Stimulated activated CD4-positive, alpha-beta T cell treated with anti-CD3 and anti-CD28 coated beads, TNF-alpha, amount 100 ng/mL, for 48 hours (primary cell): ENCODE results near the gene PSG6.
A peak's percentile ranks its signal among the peaks of the same experiment; 100 is the strongest.
"Not testable (repeated sequence)": the region's sequence is repeated elsewhere in the genome, so short reads cannot be mapped to it uniquely, and the experiment has no call there.

Experiments
- DNase-seq, 3 donors: peaks; one replicate each; pipeline ENCODE4 v3.0.0-alpha.2; 2020; ENCODE audit warnings: low read depth in 3 of 3

PSG6 gene

DNA sequence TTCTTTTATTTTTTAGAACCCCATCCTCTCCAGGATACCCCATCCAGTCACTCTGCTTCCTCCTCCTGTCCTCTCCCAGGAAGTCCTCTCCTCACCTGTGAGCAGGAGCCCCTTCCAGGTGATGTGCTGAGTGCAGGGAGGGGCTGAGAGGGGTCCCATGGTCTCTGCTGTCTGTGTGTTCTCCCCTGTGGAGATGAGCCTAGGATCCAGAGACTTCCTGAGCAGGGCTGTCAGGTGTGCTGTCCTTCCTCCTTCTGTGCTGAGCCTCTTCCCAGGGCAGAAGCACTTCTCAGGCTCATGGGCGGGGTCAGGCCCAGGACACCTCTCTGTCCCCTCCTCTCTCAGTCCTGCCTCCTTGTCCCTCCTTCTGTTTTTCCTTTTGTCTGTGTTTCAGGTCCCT, at the start of gene PSG6:
Gene PSG6, minus strand, starts transcription at position 261 of the 400 bp plus-strand sequence. Its CDS starts 102 bp downstream, at position 159.
- DNase-seq, result not testable (repeated sequence)

DNA sequence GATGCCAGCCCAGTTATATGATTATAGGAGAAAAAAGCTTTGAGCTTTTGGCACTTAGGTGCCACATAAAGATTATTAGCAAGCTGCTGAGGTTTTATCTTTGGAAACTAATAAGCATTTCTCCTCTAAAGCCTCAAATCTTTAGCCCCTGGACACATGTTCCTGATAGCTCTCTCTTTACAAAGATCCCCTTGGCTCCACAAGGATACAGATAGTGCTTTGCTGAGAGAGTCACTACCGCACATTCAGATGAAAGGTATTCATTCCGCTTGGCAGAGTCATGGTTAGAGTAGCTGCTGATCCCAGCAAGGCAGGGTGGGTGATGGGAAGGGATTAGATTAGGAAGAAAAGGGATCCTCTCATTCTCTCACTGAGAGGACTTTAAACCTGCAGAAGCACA, 47.5 kb upstream of the PSG6 start:
- no peak for DNase-seq

DNA sequence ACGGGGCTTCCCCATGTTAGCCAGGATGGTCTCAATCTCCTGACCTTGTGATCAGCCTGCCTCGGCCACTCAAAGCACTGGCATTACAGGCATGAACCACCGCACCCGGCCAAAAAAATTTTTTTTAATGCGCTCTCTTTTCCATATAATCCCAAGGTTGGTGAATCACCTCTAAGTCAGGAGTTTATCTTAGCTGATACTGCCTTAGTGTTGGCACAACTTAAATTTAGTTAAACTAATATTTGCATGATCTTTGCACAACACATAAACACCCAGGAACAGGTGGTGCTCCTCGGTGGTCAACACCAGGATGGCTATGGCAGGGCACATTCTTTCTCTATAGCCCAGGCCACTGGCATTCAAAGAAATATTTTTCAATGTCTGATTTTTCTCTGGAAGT, 43.4 kb upstream of the PSG6 start:
- DNase-seq, result no peak

DNA sequence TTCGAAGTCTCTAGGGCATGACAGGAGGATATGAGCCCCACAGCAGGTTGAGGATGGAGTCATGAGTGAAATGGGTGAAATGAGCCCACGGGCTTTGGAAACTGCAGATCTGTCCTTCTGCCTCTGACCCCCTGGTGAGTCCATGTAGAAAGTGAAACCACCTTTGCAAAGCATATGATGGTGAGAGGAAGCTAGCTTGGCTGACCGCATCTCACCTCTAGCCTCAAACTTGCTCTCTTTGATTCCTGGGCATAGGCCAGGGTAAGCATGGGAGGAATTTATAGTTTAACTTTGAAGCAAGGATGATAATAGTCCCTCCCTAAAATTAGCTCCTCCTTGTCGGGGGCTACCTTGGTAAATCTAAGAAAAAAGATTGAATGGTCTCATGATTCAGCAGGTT, 34.4 kb upstream of the PSG6 start:
- DNase-seq, result not testable (repeated sequence)

DNA sequence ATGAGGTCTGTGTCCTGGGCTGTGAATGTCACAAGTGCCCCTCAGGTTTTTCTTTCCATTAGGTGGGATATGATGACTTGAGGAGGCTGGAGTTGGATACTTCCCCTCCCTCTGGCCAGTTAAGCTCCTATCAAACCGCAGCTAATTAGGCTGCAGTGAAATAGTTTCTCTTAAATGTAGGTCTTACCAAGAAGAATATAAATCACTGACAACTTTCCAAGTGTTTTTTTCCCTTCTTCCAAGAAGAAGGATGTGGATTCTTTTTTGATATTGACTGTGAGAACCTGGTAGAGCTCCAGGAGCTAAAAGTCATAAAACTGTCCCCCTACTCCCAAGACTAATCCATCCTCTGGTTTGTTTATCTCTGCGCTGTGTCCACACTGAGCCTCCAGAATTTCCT, 33.8 kb upstream of the PSG6 start:
- not testable (repeated sequence) for DNase-seq

DNA sequence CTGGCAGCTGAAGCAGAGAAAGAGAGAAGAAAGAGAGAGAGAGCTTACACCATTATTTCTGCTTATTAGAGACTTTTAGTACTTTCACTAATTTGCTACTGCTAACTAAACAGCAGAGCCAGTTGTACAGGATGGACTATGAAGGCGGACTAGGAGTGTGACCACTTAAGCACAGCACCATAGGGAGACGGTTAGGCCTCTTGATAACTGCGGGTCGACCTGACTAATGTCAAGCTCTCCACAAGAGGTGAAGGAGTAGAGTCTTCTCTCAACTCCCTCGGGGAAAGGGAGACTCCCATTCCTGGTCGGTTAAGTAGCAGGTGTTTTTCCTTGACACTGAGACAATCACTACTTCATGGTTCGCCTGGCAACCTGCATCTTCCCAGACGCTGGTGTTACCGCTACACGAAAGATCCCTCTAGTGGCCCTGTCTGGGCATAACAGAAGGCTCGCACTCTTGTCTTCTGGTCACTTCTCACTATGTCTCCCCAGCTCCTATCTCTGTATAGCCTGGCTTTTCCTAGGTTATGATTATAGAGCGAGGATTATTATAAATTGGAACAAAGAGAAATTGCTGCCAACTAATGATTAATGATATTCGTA, 24.6 kb upstream of the PSG6 start:
- no peak for DNase-seq

DNA sequence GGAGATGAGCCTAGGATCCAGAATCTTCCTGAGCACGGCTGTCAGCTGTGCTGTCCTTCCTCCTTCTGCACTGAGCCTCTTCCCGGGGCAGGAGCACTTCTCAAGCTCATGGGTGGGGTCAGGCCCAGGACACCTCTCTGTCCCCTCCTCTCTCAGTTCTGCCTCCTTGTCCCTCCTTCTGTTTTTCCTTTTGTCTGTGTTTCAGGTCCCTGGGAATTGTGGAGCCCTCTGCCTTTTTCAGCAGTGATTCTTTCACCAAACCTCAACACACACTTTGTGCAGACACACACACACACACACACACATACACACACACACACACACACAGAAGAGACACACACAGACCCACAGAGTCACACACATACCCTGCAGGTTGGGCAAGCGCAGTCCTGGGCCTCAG, 19.4 kb upstream of the PSG6 start, which contains the start of gene PSG7:
Gene PSG7, minus strand, starts transcription at position 101 of the 400 bp plus-strand sequence. CDS start 131 bp downstream, outside the sequence.
- not testable (repeated sequence) for DNase-seq

DNA sequence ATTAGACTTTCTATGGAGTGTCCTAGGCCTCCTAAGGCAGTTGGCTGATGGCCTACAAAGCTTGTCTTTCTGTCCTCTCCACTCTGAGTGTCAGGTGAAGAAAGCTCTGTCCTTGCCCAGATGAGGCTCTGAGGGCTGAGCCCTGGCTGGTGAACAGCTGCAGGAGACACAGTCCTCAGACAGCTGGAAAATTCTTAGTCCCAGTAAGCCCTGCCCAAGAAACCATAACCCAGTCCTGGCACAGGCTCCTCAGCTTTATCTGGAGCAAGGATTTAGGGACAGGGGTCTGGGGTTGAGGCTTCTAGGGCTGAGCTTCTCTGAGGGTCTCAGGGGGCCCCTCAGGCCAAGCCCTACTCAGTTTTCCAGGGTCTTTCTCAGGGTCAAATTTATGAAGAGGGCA, 17.0 kb upstream of the PSG6 start:
- DNase-seq, result not testable (repeated sequence)

DNA sequence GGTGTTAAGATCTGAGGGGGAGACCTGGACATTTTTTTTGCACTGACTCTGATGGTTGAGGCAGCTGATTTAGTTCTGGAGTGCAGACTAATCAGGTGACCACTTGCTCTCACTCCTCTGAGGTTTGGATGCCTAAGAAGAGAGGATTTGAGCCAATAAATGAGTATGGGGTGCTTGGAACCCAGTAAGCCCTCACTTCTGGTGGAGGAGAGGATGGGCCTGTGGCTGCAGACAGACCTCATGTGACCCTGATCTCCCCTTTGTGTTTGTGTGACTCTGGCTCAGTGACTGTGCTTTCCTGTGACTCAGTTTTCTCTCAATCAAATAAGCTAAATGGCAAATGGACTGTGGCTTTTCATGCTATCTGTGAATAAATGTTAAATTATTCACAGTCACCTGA, 16.5 kb upstream of the PSG6 start:
- DNase-seq, result not testable (repeated sequence)

DNA sequence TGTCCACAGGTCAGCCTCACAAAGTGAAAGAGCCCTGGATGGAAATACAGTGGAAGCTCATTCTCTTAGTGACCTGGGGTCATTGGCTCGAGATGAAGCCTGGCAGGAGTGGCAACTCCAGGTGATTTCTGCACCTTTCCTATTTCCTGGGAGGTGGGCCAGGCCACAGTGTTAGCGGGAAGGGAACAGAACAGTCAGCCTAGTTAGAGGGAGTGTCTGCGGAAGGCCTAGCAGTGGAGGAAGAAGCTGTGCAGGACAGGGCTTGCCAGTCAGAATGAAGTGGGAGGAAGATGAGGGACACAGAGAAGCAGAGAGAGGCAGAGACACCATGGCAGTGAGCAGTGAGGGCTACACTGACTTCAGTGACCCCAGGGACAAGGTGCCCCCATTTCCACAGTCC, 15.7 kb upstream of the PSG6 start:
- DNase-seq, result not testable (repeated sequence)

DNA sequence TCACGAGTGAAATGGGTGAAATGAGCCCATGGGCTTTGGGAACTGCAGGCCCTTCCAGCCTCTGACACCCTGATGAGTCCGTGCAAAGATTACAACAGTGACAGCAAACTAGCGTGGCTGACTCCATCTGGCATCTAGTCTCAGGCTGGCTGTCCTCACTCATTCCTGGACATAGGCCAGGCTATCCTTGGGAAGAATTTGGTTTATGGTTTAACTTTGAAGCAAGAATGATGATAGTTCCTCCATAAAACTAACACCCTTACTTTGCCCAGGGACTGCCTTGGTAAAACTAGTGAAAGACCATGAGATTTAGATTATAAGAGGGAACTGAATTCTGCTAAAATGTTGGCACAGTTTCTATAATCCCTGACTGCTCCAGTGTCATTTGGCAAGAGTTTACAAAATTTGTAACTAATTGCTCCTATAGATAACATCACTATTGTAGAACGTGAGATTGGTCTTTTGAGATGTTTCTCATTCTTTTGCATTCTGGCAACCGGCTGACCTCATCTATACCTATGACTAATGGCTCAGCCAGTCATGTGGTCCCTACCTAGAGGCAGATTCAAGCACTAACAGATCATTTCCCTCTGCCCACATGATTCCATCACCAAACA, 14.9 kb upstream of the PSG6 start:
- DNase-seq, result not testable (repeated sequence)

DNA sequence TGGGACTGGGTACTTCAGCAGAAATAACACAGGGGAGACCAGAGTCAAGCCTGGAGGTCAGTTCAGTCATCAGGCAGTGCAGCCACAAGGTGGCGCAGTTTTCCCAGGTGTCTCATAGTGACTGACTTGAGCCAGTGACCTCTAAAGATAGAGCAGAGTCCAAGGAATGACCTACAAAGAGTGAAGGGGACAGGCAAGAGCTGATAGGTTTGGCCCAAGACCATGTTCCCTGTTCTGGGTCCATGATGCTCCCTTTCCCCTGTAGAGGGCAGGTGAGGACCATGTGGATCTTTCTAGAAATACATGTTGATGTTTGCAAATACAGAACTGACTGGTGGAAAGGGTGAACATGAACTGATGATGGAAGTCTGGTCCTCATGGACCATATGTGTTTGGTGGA, 12.5 kb upstream of the PSG6 start:
- DNase-seq, result peak; percentile 8 to 34 (median 13)

DNA sequence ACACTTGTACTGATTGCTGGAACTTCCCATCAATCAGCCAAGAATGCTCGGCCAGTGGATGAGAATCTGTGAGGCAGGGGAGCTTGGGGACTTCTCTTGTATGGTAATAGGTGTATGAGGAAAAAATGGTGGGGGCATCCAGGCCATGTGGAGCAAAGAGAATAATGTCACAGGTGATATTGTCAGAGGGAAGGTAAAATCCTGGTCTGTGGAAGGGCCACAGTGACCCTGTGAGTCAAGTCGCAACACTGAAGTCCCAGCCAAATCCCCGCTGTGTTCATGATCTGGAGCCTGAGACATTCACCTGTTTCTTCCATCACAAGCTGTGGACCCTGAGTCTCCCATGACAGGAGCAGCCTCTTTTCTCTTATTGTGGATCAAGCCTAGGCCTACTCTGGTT, 11.2 kb upstream of the PSG6 start:
- no peak for DNase-seq

DNA sequence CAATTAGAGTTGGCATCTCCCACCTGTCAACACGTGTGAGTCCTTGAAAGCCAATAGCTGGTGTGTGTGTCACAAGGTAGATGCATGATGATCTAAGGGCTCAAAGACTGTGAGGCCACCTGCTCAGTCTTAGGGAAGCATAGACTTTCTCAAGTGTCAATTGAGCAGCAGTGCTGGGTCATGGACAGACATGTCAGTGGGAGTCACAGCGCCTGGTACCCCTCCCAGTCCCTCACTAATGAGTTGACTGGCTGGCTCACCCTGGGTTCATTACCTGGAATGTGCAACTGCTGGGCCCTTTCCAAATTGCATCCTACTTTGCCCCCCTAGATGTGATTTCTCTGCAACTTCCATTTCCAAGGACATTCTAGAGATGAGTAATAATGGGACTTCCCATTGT, 9.1 kb upstream of the PSG6 start:
- DNase-seq, result no peak

DNA sequence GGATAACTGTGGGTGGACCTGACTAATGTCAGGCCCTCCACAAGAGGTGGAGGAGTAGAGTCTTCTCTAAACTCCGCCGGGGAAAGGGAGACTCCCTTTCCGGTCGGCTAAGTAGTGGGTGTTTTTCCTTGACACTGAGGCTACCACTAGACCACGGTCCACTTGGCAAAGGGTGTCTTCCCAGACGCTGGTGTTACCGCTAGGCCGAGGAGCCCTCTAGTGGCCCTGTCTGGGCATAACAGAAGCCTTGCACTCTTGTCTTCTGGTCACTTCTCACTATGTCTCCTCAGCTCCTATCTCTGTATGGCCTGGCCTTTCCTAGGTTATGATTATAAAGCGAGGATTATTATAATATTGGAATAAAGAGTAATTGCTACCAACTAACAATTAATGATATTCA, 5.4 kb upstream of the PSG6 start:
- not testable (repeated sequence) for DNase-seq

DNA sequence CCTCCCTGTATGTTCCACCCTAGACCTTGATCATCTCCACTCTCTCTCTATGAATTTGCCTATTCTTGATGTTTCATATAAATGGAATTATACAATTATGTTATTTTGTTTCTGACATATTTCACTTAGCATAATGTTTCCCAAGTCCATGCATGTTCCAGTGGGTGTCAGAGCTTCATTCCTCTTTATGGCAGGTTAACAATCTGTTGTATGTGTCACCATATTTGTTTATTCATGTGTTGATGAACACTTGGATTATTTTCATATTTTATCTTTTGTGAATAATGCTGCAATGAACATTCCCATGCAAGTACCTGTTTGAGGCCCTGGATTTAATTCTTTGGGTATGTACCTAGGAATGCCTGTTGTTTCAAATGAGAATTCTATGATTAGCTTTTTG, 3.3 kb upstream of the PSG6 start:
- not testable (repeated sequence) for DNase-seq

DNA sequence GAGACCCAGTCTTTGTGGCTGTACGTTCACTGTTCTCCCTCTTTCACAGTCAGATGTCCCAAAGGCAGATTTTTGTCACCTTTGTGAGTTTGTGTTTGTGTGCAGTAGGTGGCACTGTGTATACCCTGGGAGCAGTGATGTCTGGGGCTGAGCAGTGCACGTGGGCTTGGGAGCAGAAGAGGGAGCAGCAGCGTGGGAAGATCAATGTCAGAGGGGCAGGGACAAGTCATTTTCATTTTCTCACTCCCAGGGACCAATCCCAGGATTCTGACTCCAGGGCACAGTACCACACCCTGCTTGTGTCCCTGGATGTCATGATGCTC, 2.0 kb upstream of the PSG6 start:
- no peak for DNase-seq

DNA sequence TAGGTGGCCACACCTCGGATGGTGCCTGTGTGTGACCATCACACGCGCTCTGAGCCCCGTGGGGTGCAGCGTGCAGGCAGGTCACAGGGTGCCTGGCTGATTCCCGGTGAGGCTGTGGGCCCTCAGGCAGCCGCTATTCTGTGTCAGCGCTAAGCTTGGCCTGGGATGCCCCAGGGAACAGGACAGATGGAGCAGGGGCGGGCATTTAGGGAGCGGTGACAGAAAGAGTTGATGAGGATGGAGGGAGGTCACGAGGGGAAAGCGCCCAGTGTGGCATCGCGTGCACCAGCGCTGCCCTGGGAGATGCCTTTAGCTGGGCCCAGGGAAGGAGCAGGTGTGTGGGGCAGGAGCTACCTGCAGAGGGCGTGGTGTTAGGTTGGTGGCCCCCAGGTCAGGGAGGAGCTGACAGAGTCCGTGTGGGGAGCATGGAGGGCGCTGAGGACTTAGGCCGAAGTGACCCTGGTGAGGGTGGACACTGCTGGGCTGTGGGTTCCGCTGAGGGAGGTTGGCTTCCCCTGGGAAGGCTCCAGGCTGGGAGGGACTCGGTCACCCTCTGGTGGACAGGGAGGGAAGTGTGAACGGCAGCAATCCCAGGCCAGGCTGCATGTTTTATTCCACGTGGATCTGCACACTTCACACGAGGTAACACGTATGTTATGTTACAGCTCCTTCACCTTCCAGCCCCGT, 1.5 kb upstream of the PSG6 start:
- not testable (repeated sequence) for DNase-seq

DNA sequence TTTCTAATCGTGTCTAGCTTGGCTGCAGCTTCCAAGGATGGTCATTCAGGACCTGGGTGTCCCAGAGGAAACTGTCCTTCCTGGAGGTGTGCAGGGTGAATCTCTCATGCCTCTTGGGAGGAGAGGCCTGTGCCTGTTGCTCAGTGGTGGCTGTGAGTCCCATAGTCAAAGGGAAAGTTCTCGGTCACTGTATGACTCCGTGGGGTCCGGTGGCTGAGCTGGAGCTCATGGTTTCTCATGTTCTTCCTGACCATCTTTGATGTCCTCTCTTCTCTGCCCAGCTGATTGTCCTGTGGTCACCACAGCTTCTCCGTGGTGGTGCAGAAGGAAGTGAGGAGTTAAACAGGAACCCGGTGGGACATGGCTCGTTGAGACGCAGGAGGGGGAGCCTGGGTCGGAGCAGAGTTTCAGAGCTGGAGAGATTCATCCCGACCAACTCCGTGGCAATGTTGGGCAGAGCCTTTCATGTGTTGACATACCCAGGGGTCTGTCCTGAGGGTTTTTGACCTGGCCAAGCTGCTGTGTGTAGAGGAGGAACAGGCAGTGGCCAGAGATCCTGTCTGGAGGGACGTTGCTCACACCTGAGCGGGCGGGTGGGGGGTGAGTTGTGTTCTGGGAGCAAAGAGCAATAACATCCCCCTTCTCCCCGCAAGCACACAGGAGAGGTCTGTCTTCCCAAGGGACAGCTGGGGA, 829 bp upstream of the PSG6 start:
- DNase-seq, result not testable (repeated sequence)

DNA sequence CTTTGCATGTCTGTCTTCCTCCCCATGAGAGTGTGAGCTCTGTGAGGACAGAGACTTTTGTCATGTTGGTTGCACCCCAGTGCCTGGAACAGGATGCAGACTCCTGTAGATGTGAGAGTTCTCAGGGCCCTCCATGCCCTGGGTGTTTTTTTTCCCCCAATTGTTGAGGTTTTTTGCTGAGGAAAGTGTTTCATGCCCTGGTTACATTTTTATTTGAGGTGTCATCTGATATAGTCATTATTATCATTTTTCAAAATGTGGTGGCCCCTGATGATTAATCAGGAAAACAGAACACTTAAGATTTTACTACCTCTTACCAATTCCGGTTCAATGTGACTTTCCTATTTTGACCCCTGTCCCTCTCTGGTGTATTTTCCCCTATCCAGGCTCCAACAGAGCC, 763 bp downstream of the PSG6 start:
- not testable (repeated sequence) for DNase-seq

DNA sequence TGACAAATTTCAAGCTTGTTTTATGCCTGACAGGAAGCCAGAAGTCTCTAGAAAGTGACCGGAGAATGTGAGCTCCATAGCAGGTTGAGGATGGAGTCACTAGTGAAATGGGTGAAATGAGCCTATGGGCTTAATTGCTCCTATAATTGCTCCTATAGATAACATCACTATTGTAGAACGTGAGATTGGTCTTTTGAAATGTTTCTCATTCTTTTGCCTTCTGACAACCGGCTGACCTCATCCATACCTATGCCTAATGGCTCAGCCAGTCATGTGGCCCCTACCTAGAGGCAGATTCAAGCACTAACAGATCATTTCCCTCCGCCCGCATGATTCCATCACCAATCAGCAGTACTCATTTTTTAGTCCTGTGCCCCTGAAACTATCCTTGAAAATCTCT, 4.2 kb downstream of the PSG6 start:
- DNase-seq, result not testable (repeated sequence)

DNA sequence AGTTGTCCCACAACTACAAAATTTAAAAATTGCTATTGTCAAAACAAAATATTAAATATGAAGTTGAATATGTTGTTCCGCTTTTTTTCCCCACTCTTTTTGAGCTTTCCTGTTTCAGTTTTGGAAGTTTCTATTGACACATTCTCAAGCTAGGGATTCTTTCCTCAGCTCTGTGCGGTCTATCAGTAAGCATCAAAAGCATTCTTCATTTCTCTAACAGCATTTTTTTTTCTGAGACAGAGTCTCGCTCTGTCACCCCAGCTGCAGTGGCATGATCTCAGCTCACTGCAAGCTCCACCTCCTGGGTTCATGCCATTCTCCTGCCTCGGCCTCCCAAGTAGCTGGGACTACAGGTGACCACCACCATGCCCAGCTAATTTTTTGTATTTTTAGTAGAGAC, 4.8 kb downstream of the PSG6 start:
- not testable (repeated sequence) for DNase-seq

DNA sequence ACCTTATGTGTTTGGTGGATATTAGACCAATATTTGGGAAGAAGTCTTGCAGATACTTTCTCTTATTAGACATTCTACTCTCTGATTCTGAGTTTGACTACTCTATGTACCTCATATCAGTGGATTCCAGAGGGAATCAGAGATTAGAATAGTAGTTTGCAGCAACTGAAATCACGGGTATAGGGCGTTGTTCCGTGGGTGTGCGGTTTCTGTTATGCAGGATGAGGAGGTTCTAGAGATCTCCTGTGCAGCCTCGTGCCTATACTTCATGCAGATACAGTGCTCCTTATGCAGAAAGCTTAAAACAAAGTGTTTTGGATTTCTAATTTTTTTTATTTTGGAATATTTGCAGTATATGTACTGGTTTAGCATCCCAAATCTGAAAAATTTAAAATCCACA, 6.0 kb downstream of the PSG6 start:
- DNase-seq, result not testable (repeated sequence)
